ENCODE results near the gene OR4D11. TPM values are rescaled to one million over a fixed set of nuclear protein-coding genes. Genes with fewer than 3 reads are reported as not detected.

The OR4D11 gene
- total RNA-seq, 1 experiment from 2014 or later: not detected

DNA sequence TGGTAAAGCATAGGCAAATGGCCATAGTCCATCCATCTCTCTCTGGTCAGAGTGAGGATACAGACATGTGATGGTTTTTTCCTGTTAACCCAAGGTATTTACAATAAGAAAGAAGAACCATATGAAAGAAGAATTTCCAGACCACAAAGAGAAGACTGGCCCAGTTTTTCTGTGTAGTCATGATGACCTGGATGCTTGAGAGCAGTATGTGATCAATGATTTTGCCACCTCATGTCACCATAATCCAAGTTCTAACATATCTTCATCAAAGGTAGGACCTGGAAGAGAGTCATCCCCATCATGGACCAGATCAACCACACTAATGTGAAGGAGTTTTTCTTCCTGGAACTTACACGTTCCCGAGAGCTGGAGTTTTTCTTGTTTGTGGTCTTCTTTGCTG is 46.7 kb upstream of the OR4D11 start, which contains the start of gene OR4D6:
Gene OR4D6, plus strand, starts transcription at position 301 of the 400 bp plus-strand sequence. Its CDS starts 0 bp downstream, at position 301.
- H3K9me3 Mint-ChIP-seq: peaks cover 0 to 3% of the 10 kb centered on the region in 2 experiments; a peak in 2 of 5 replicates
- no peaks in the 10 kb centered on the region for H4K20me1 ChIP-seq (ENCODE audit: control insufficient read depth, insufficient read depth, insufficient read length)
- H4K8ac ChIP-seq (replicated peaks; ENCODE audit: insufficient read length, low read depth, low read length): no peak within 1 kb of the TSS
- no peak within 1 kb of the TSS for H3K27ac ChIP-seq (ENCODE audit: insufficient read length, low read depth, low read length)
- no peak within 1 kb of the TSS for H2AFZ ChIP-seq (ENCODE audit: low read length)
- no peak within 1 kb of the TSS for H2BK120ac ChIP-seq (ENCODE audit: low read depth, low read length, poor library complexity, severe bottlenecking)
- H3K14ac ChIP-seq (ENCODE audit: insufficient read depth, low read length): no peak within 1 kb of the TSS
- peaks cover 3% of the 10 kb centered on the region in 2 experiments; a peak in 3 of 4 replicates for H3K4me1 Mint-ChIP-seq
- H2BK12ac ChIP-seq (ENCODE audit: insufficient read length, low read depth, low read length): no peak within 1 kb of the TSS
- no peak within 1 kb of the TSS for H3K9ac ChIP-seq (ENCODE audit: extremely low read depth, insufficient read length, low read length)
- TF ChIP-seq, protein P1, sequence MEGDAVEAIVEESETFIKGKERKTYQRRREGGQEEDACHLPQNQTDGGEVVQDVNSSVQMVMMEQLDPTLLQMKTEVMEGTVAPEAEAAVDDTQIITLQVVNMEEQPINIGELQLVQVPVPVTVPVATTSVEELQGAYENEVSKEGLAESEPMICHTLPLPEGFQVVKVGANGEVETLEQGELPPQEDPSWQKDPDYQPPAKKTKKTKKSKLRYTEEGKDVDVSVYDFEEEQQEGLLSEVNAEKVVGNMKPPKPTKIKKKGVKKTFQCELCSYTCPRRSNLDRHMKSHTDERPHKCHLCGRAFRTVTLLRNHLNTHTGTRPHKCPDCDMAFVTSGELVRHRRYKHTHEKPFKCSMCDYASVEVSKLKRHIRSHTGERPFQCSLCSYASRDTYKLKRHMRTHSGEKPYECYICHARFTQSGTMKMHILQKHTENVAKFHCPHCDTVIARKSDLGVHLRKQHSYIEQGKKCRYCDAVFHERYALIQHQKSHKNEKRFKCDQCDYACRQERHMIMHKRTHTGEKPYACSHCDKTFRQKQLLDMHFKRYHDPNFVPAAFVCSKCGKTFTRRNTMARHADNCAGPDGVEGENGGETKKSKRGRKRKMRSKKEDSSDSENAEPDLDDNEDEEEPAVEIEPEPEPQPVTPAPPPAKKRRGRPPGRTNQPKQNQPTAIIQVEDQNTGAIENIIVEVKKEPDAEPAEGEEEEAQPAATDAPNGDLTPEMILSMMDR (conservative IDR thresholded peaks at IDR 0.05): no peak
- no CpG with 5 or more reads among the region's 2 CpGs for WGBS (ENCODE audit: extremely low coverage, insufficient read length, low lambda C conversion rate)
- no peak within 1 kb of the TSS for H2AK5ac ChIP-seq (ENCODE audit: insufficient read length, low read length)
- no peaks in the 10 kb centered on the region for H3K27me3 ChIP-seq (ENCODE audit: insufficient read depth, low read length)
- H3T11ph ChIP-seq (ENCODE audit: low read length): no peak within 1 kb of the TSS
- no peaks in the 10 kb centered on the region for H3K23me2 ChIP-seq (ENCODE audit: insufficient read length, low read depth, low read length, poor library complexity, severe bottlenecking)
- H4K91ac ChIP-seq (ENCODE audit: insufficient read length, low read depth, low read length): no peak within 1 kb of the TSS
- H4K5ac ChIP-seq (ENCODE audit: insufficient read length, low read depth, low read length): no peak within 1 kb of the TSS
- no peaks in the 10 kb centered on the region for H3K4me1 ChIP-seq (ENCODE audit: insufficient read depth, low read length)
- no peaks in the 10 kb centered on the region for H3K36me3 Mint-ChIP-seq (ENCODE audit: insufficient read depth in 1 of 3, low read depth in 3 of 3)
- H2BK15ac ChIP-seq (ENCODE audit: low read depth, low read length): no peak within 1 kb of the TSS
- no peak within 1 kb of the TSS for H2BK5ac ChIP-seq (ENCODE audit: insufficient read length, low read length)
- H3K56ac ChIP-seq (ENCODE audit: insufficient read length, low read depth, low read length): no peak within 1 kb of the TSS
- H2BK20ac ChIP-seq (ENCODE audit: low read depth, low read length, poor library complexity, severe bottlenecking): no peak within 1 kb of the TSS
- H3K18ac ChIP-seq (ENCODE audit: insufficient read length, low read depth, low read length): no peak within 1 kb of the TSS
- no peaks in the 10 kb centered on the region for H3K79me1 ChIP-seq (ENCODE audit: insufficient read depth, low read depth, low read length, poor library complexity, severe bottlenecking)
- H3K4me2 ChIP-seq (ENCODE audit: insufficient read depth, insufficient read length, low read length): no peak within 1 kb of the TSS
- H3K27me3 Mint-ChIP-seq (ENCODE audit: low read depth): no peaks in the 10 kb centered on the region
- no peaks in the 10 kb centered on the region for H3K79me2 ChIP-seq (ENCODE audit: insufficient read depth, low read length)
- no peak within 1 kb of the TSS for H3K27ac Mint-ChIP-seq
- no peak for DNase-seq
- H3K4me3 Mint-ChIP-seq: no peak within 1 kb of the TSS
- H3K4ac ChIP-seq (ENCODE audit: low read depth, low read length): no peak within 1 kb of the TSS
- H3K23ac ChIP-seq (ENCODE audit: insufficient read length, low read depth, low read length): no peak within 1 kb of the TSS
- no peaks in the 10 kb centered on the region for H3K9me3 ChIP-seq (ENCODE audit: control insufficient read depth, low read depth, low read length)
